MM.1S (cell line): ENCODE measurements around the gene KLHL24.
"Not testable (repeated sequence)": the region's sequence is repeated elsewhere in the genome, so short reads cannot be mapped to it uniquely, and the experiment has no call there.

Experiments
- CTCF ChIP-seq: fragments of 300-600 bp; sonication (generic); IDR thresholded peaks from 2 replicates; pipeline ENCODE4 v1.5.1; 2016; ENCODE audit warnings: antibody characterized with exemption, low read length, mixed read lengths
- EZH2 ChIP-seq: fragments of 300-600 bp; sonication (generic); optimal IDR thresholded peaks from 2 replicates; pipeline ENCODE3; 2017; ENCODE audit warnings: low read depth, mild to moderate bottlenecking, antibody characterized with exemption, low read length, mixed read lengths

GRCh38 chr3:183689621-183690020 is 54.2 kb downstream of the KLHL24 start:
- TF ChIP-seq CTCF, EZH2: not testable (repeated sequence)
